ENCODE results near the gene RPH3AL. TPM values are rescaled to one million over a fixed set of nuclear protein-coding genes. Genes with fewer than 3 reads are reported as not detected.

Gene RPH3AL
- total RNA-seq, 6 donors from 2014 or later, result 33.6 to 93.2 (median 54.3) TPM

GRCh38 chr17:332023-332422 lies 20.6 kb downstream of the RPH3AL start:
- Histone ChIP-seq H3K4me3 (no peak overlapping the region), H3K36me3 (peaks cover 0 to 7% (median under 1%) of the 10 kb centered on the region in 4 donors), H3K9me3 (no peaks in the 10 kb centered on the region), H3K27me3 (no peaks in the 10 kb centered on the region), H3K27ac (peak overlapping the region in 1 of 4 donors; percentile 5), H3K4me1 (peaks cover 10 to 41% (median 36%) of the 10 kb centered on the region in 4 donors)
- no peak for TF ChIP-seq POLR2A (IDR thresholded peaks at IDR 0.05)
- TF ChIP-seq CTCF (IDR thresholded peaks at IDR 0.05), result no peak
- no peak for TF ChIP-seq POLR2AphosphoS5 (IDR thresholded peaks at IDR 0.05)
- TF ChIP-seq EP300 (IDR thresholded peaks at IDR 0.05), result no peak
- ATAC-seq (ENCODE audit: low FRiP score in 2 of 2) (no peak), DNase-seq (no peak)
- WGBS, 2 donors, result 86 to 94% methylated on average over 11 of the region's 11 CpGs

- H3K4me1 ChIP-seq, result peaks cover 10 to 34% (median 28%) of the 10 kb centered on the region in 4 donors
- H3K27me3 ChIP-seq, result no peaks in the 10 kb centered on the region
- DNase-seq, result no peak
- peak overlapping the region in 1 of 4 donors; percentile 5 for H3K27ac ChIP-seq
- H3K4me3 ChIP-seq, result peak overlapping the region in 1 of 4 donors; percentile 7
- peaks cover 0 to 11% (median 3%) of the 10 kb centered on the region in 4 donors for H3K36me3 ChIP-seq
- 64 to 68% methylated on average over 22 to 26 of the region's 26 CpGs for WGBS, 2 donors
- H3K9me3 ChIP-seq, result no peaks in the 10 kb centered on the region
- TF ChIP-seq EP300 (IDR thresholded peaks at IDR 0.05) (no peak), POLR2AphosphoS5 (IDR thresholded peaks at IDR 0.05) (no peak), POLR2A (IDR thresholded peaks at IDR 0.05) (no peak), CTCF (IDR thresholded peaks at IDR 0.05) (no peak)
- ATAC-seq (ENCODE audit: low FRiP score in 2 of 2), result peak in 1 of 2 donors; percentile 70
Measured at GRCh38 chr17:330993-331701, 21.5 kb downstream of the RPH3AL start.

GRCh38 chr17:329784-330420 lies 22.7 kb downstream of the RPH3AL start:
- DNase-seq (no peak), ATAC-seq (ENCODE audit: low FRiP score in 2 of 2) (no peak)
- H3K4me1 ChIP-seq, result peaks cover 7 to 27% (median 17%) of the 10 kb centered on the region in 4 donors
- H3K4me3 ChIP-seq, result no peak overlapping the region
- no peaks in the 10 kb centered on the region for H3K27me3 ChIP-seq
- H3K27ac ChIP-seq, result no peak overlapping the region
- H3K36me3 ChIP-seq, result peaks cover 0 to 16% (median 8%) of the 10 kb centered on the region in 4 donors
- no peaks in the 10 kb centered on the region for H3K9me3 ChIP-seq
- TF ChIP-seq CTCF (IDR thresholded peaks at IDR 0.05) (no peak), POLR2AphosphoS5 (IDR thresholded peaks at IDR 0.05) (no peak)
- WGBS, 2 donors, result 78 to 85% methylated on average over 6 to 8 of the region's 8 CpGs

- ATAC-seq (ENCODE audit: low FRiP score in 2 of 2) (no peak), DNase-seq (no peak)
- WGBS, 2 donors, result 93 to 94% methylated on average over 4 to 7 of the region's 7 CpGs
- Histone ChIP-seq H3K4me3 (no peak overlapping the region), H3K36me3 (peaks cover 0 to 22% (median 8%) of the 10 kb centered on the region in 4 donors), H3K27ac (no peak overlapping the region), H3K27me3 (no peaks in the 10 kb centered on the region), H3K9me3 (no peaks in the 10 kb centered on the region), H3K4me1 (peaks cover 0 to 9% (median 2%) of the 10 kb centered on the region in 4 donors)
- no peak for TF ChIP-seq POLR2A (IDR thresholded peaks at IDR 0.05)
- TF ChIP-seq EP300 (IDR thresholded peaks at IDR 0.05), result no peak
- TF ChIP-seq POLR2AphosphoS5 (IDR thresholded peaks at IDR 0.05), result no peak
- TF ChIP-seq CTCF (IDR thresholded peaks at IDR 0.05), result no peak
Measured at GRCh38 chr17:327971-328370, 24.6 kb downstream of the RPH3AL start.
